BLaER1 treated with 17β-estradiol and CSF1 and Interleukin-3, amounts not matched to agents 10 nM and 100 nM (cell line): ENCODE measurements around the gene MBP.

ENCODE experiments used
- H3K27ac ChIP-seq, 11 experiments: shearing (Covaris generic); formaldehyde crosslinking; 2 replicates each; pipeline ENCODE4 v1.8.1; 2022
- H3K27me3 ChIP-seq, 11 experiments: shearing (Covaris generic); formaldehyde crosslinking; 2 replicates each; pipeline ENCODE4 v1.8.1; 2022
- H3K36me3 ChIP-seq, 11 experiments: shearing (Covaris generic); formaldehyde crosslinking; 2 replicates each; pipeline ENCODE4 v1.8.1; 2022
- H3K4me1 ChIP-seq, 10 experiments: shearing (Covaris generic); formaldehyde crosslinking; 2 replicates each; pipeline ENCODE4 v1.8.1; 2022
- H3K4me2 ChIP-seq, 11 experiments: shearing (Covaris generic); formaldehyde crosslinking; 2 replicates each; pipeline ENCODE4 v1.8.1; 2022
- H3K4me3 ChIP-seq, 10 experiments: shearing (Covaris generic); formaldehyde crosslinking; 2 replicates each; pipeline ENCODE4 v1.8.1; 2022
- H3K9ac ChIP-seq, 11 experiments: shearing (Covaris generic); formaldehyde crosslinking; 2 replicates each; pipeline ENCODE4 v1.8.1; 2022
- H3K9me3 ChIP-seq, 11 experiments: shearing (Covaris generic); formaldehyde crosslinking; replicated peaks in 1 of 11; 2 replicates each; pipeline ENCODE4 v1.8.1; 2022
- H4K20me1 ChIP-seq, 11 experiments: shearing (Covaris generic); formaldehyde crosslinking; 2 replicates each; pipeline ENCODE4 v1.8.1; 2022
- Cebpa-rat ChIP-seq, 11 experiments: shearing (Covaris generic); IDR thresholded peaks; 2 replicates each; pipeline ENCODE4 v1.8.1; 2022

MBP gene

DNA sequence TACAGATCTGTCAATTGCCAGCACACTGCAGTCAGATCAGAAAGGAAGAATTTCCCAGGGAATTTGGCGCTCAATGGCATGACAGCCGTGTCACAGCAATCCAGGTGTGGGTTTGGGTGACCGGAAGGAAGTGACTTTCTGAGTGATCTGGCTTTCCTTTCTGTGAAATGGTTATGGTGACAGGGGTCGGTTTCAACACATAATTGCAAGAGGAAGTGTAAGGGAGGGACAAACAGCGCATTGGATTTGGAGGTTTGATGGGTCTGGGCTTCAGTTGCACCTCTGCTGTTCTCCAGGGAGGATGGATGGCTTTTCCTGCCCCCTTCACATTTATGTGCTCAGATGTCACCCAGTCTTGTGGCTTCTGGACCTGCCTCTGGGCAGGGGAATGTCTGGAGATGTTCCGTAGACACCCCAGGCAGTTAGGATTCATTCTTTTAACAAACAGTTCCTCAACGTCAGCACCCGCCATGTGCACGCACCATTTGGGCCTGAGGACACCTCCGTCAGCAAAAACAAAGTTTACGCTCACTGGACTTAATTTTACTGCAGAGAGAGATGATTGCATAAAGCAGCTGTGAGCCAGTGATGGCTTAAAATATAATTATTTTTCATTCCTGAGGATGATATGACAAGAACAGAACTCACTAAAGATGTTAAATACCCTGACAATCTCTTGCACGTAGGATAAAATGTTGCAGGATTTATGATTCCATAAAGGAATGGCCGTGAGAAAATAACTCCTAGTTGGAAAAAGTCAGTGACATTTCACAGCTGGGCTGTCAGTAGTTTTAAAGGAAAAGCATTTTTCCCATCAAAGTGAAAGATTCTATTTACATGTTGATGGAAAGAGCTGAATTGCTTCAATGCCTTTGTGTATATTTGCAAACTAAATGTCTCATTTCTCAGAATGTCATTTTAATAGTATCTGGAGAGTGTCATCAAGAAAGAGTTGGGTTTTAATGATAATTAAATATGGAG, 36.9 kb downstream of the MBP start:
- peak overlapping the region in 10 of 11 experiments; percentile 14 to 97 (median 82); a peak in 20 of 22 replicates for H3K4me2 ChIP-seq
- H3K27ac ChIP-seq = peak overlapping the region in 9 of 11 experiments; percentile 4 to 94 (median 51); a peak in 16 of 22 replicates
- 0 out of 22 replicates have a peak, but pooled peaks of 1 of the 11 experiments have one; percentile 15 for TF ChIP-seq Cebpa-rat (IDR thresholded peaks at IDR 0.05)
- H3K27me3 ChIP-seq = no peaks in the 10 kb centered on the region
- H3K4me1 ChIP-seq = peaks cover 57 to 81% (median 66%) of the 10 kb centered on the region in 10 experiments
- peaks cover 68 to 95% (median 79%) of the 10 kb centered on the region in 11 experiments for H3K36me3 ChIP-seq
- H3K4me3 ChIP-seq = no peak overlapping the region
- H3K9ac ChIP-seq = 0 out of 22 replicates have a peak overlapping the region, but pooled peaks of 2 of the 11 experiments have one; percentile 28 to 33
- H3K9me3 ChIP-seq = no peaks in the 10 kb centered on the region
- H4K20me1 ChIP-seq = peaks cover 9 to 85% (median 32%) of the 10 kb centered on the region in 11 experiments; a peak in 21 of 22 replicates

DNA sequence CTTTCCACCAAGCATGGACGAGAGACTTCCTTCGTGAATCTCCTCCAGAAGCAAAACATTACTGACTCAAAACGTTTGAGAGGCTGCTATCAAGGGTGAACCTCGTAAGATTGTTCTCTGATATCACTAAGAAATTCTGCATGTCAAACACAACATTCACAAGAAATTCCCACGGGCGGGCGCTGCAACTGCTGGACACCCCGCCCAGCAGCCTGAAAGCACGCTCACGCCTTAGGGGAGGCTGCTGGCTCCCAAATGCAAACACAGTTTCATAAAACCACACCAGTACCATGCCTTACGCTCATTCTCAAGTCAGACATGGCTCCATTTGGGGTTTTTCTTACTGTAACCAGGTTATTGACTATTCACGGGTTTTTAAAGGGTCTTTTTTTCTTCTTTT, 39.0 kb downstream of the MBP start:
- Histone ChIP-seq H3K4me3 (no peak overlapping the region), H3K9ac (no peak overlapping the region), H4K20me1 (peaks cover 29 to 88% (median 52%) of the 10 kb centered on the region in 11 experiments; a peak in 21 of 22 replicates), H3K27ac (peak overlapping the region in 7 of 11 experiments; percentile 11 to 53 (median 29); a peak in 9 of 22 replicates), H3K9me3 (peaks cover 0 to 15% (median 9%) of the 10 kb centered on the region in 11 experiments; a peak in 10 of 22 replicates), H3K36me3 (peaks cover 78 to 96% (median 84%) of the 10 kb centered on the region in 11 experiments), H3K4me1 (peaks cover 39 to 60% (median 45%) of the 10 kb centered on the region in 10 experiments), H3K4me2 (no peak overlapping the region), H3K27me3 (no peaks in the 10 kb centered on the region)
- TF ChIP-seq Cebpa-rat (IDR thresholded peaks at IDR 0.05) = no peak

DNA sequence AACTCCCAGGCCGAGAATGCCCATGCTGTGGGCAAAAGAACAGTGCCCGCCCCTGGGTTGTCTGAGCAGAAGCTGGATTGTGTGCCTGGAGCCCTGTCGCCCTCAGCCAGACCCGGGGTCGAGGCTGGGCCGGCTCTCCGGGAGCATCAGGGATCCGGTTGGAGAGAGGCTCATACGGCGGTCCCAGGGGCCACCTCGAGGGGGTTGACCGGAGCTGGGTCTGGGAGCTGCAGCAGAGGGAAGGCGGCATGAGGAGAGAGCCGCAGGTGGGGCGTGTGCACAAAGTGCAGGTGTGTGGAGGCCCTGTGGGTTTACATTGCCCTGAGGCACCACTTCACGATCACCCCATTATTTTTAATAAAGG, 39.5 kb downstream of the MBP start:
- Histone ChIP-seq H3K4me1 (peaks cover 34 to 55% (median 40%) of the 10 kb centered on the region in 10 experiments), H3K4me3 (no peak overlapping the region), H3K4me2 (no peak overlapping the region), H3K36me3 (peaks cover 80 to 96% (median 88%) of the 10 kb centered on the region in 11 experiments), H3K9me3 (peaks cover 0 to 18% (median 13%) of the 10 kb centered on the region in 11 experiments; a peak in 16 of 22 replicates), H3K27ac (peak overlapping the region in 7 of 11 experiments; percentile 8 to 53 (median 40); a peak in 11 of 22 replicates), H4K20me1 (peaks cover 29 to 88% (median 55%) of the 10 kb centered on the region in 11 experiments; a peak in 21 of 22 replicates), H3K27me3 (no peaks in the 10 kb centered on the region), H3K9ac (0 out of 22 replicates have a peak overlapping the region, but pooled peaks of 2 of the 11 experiments have one; percentile 12 to 16)
- TF ChIP-seq Cebpa-rat (IDR thresholded peaks at IDR 0.05) = no peak

DNA sequence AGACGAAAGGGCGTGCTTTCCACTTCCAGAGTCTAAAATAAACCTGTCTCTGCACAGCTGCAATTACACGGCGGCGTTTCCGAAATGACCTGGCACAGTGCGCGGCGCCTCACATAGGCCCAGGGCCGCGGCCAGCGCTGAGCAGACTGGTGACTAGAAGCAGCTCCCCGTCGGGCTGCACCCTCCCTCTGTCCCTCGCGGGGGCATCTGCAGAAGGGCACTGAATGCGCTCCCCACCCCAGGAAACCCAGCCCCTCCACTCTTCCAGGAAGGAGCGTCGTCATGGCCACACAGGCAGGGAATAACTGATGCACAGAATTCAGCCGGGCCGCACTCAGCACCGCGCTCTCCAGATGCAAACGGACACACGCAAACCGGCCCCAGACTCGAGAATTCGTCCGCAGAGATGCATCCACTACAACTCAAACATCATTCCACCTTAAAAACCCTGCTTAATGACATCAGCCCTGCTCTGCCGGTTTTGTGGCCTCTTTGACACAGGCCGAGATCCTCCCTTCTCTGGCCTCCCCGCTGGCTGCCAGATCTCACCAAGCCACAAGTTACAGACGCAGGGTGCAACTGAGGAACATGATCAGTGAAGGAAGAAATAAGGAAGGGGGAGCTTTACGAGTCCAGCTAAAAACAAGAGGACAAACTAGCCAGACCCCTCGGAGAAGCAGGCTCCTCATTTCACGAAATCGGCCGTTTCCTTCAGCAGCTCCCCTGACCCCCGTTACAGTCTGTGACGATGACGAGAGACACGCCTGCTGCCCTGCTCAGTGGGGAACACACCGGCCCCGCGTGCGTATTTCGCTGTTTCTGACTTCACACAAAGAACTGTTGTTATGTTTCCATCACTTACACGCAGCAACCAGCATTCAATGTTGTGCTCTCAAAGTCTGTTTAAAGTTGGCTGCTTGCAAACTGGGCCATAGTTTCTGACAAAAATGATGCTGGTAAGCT, 40.2 kb downstream of the MBP start:
- no peaks in the 10 kb centered on the region for H3K27me3 ChIP-seq
- peaks cover 82 to 96% (median 89%) of the 10 kb centered on the region in 11 experiments for H3K36me3 ChIP-seq
- H3K4me1 ChIP-seq = peaks cover 27 to 49% (median 37%) of the 10 kb centered on the region in 10 experiments
- no peak overlapping the region for H3K4me2 ChIP-seq
- H3K9me3 ChIP-seq = peaks cover 0 to 25% (median 19%) of the 10 kb centered on the region in 11 experiments; a peak in 18 of 22 replicates
- H4K20me1 ChIP-seq = peaks cover 29 to 88% (median 57%) of the 10 kb centered on the region in 11 experiments; a peak in 21 of 22 replicates
- H3K27ac ChIP-seq = peak overlapping the region in 7 of 11 experiments; percentile 8 to 53 (median 40); a peak in 12 of 22 replicates
- peak overlapping the region in 2 of 11 experiments; percentile 12 to 16; a peak in 1 of 22 replicates for H3K9ac ChIP-seq
- H3K4me3 ChIP-seq = no peak overlapping the region
- no peak for TF ChIP-seq Cebpa-rat (IDR thresholded peaks at IDR 0.05)

DNA sequence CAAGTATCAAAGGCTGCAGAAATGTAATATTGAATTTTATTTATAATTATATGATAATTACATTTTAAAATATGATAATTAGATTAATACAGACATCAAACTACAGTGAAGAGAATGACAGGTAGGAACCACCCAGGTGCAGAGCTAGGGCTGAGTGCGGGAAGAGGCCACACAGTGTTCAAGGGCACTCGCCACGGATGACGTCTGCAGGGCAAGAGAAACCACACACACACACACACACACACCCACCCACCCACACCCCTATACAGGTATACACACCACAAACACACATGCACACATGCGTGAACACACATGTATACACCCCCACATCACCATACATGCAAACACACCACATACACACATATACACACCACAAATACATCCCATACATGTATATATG, 41.2 kb downstream of the MBP start:
- no peak overlapping the region for H3K4me3 ChIP-seq
- peaks cover 20 to 49% (median 32%) of the 10 kb centered on the region in 10 experiments for H3K4me1 ChIP-seq
- H3K9me3 ChIP-seq = peaks cover 0 to 35% (median 26%) of the 10 kb centered on the region in 11 experiments; a peak in 18 of 22 replicates
- H3K27ac ChIP-seq = no peak overlapping the region
- H3K36me3 ChIP-seq = peaks cover 77 to 96% (median 89%) of the 10 kb centered on the region in 11 experiments
- H3K9ac ChIP-seq = no peak overlapping the region
- peaks cover 29 to 93% (median 57%) of the 10 kb centered on the region in 11 experiments; a peak in 21 of 22 replicates for H4K20me1 ChIP-seq
- H3K27me3 ChIP-seq = no peaks in the 10 kb centered on the region
- no peak for TF ChIP-seq Cebpa-rat (IDR thresholded peaks at IDR 0.05)
- no peak overlapping the region for H3K4me2 ChIP-seq

DNA sequence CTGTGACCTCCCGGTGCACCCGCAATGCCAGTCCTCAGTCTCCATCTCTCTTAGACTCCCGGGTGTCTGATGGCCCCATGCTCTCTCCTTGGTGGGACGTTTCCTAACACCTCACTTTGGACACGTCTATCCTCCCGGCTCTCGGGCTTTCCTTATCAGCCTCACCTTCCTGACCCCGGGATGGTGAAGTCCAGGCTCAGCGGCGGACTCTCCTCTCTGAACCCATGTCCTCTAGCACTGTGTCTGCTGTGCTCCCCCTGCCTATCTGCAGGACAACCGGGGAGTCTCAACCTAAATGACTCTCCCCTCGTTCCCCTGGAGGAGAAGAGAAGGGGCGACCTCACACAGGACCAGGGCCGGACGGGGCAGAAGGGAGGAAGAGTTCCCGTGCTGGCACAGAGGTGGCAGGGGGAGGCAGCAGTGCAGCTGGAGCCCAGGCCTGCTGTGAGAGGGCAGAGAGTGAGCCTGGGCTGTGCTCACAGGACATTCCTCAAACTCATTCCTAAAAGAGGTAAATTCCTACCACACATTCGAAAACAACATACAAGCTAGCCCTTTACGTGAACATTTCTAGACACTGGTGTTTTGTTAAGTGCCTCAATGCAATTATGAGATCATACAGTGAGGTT, 41.9 kb downstream of the MBP start:
- peaks cover 29 to 100% (median 60%) of the 10 kb centered on the region in 11 experiments; a peak in 21 of 22 replicates for H4K20me1 ChIP-seq
- H3K9ac ChIP-seq = no peak overlapping the region; a peak in 1 of 22 replicates
- H3K4me3 ChIP-seq = no peak overlapping the region
- H3K9me3 ChIP-seq = peaks cover 0 to 42% (median 31%) of the 10 kb centered on the region in 11 experiments; a peak in 18 of 22 replicates
- H3K4me1 ChIP-seq = peaks cover 15 to 49% (median 32%) of the 10 kb centered on the region in 10 experiments
- TF ChIP-seq Cebpa-rat (IDR thresholded peaks at IDR 0.05) = no peak
- H3K27ac ChIP-seq = peak overlapping the region in 8 of 11 experiments; percentile 1 to 48 (median 17); a peak in 8 of 22 replicates
- H3K4me2 ChIP-seq = no peak overlapping the region
- no peaks in the 10 kb centered on the region for H3K27me3 ChIP-seq
- peaks cover 70 to 96% (median 88%) of the 10 kb centered on the region in 11 experiments for H3K36me3 ChIP-seq

DNA sequence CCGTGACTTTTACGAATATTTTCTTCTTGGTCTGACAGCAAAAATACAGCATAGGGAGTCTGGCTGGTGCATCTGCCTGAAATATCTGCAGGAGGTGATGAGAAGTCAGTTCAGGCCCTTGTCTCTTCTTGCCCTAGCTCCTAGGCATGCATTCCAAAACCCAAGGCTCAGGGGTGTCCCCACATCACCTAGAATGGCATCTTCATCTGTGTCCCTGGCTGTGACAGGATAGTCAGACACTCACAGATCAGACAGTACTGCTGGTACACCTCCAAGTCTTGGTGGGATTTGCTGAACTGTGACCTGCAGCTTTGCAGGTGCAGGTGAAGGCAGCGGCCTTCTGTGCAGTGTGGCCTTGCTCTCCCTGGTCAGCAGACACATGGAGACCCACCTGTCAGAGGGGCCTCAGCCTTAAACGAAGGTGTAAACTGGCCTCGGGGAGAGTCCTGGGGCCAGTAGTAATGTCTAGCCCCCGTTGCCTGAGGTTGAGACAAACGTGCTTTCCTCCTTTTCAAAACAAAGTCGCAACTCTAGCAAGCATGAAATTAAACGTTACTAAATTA, 42.8 kb downstream of the MBP start:
- Histone ChIP-seq H4K20me1 (peaks cover 29 to 100% (median 56%) of the 10 kb centered on the region in 11 experiments; a peak in 21 of 22 replicates), H3K27me3 (no peaks in the 10 kb centered on the region), H3K27ac (peak overlapping the region in 8 of 11 experiments; percentile 6 to 48 (median 35); a peak in 10 of 22 replicates), H3K9ac (no peak overlapping the region), H3K9me3 (peaks cover 0 to 45% (median 32%) of the 10 kb centered on the region in 11 experiments; a peak in 18 of 22 replicates), H3K4me3 (no peak overlapping the region), H3K36me3 (peaks cover 61 to 96% (median 86%) of the 10 kb centered on the region in 11 experiments), H3K4me2 (no peak overlapping the region), H3K4me1 (peaks cover 6 to 49% (median 31%) of the 10 kb centered on the region in 10 experiments; a peak in 15 of 20 replicates)
- TF ChIP-seq Cebpa-rat (IDR thresholded peaks at IDR 0.05) = no peak
